GM18511 (cell line): ENCODE results near the gene XPO5.

Source experiments
- ATAC-seq: cut with Tn5 transposase; IDR thresholded peaks from one replicate; pipeline ENCODE4 v1.9.1; 2021; ENCODE audit warnings: mild to moderate bottlenecking, moderate library complexity; ENCODE audit not compliant: unreplicated experiment

Gene XPO5

GRCh38 chr6:43517505-43518357 is 58.1 kb downstream of the XPO5 start:
- no peak for ATAC-seq

GRCh38 chr6:43516697-43517504 is 58.9 kb downstream of the XPO5 start, which contains the start of the genes POLR1C and YIPF3:
POLR1C (plus strand) TSS chr6:43517089; CDS start chr6:43517110, 21 bp downstream.
YIPF3 (minus strand) TSS chr6:43516926; CDS start chr6:43516807, 119 bp downstream.
- ATAC-seq = peak; percentile 94

DNA sequence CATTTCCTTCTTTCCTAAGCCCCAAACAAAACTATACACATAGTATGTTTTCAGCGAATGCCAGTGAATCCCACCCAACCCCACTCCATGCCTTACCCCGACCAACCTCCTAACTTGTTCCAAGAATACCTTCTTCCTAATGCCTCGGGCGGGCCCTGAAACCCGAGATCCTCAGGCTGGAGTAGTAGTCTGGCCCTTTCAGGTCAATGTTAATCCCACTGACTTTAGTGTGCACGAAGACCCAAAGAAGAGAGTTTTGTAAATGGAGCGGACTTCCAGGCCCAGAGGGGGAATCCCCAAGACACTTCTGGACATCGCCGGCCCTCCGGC is 59.5 kb downstream of the XPO5 start:
- no peak for ATAC-seq

DNA sequence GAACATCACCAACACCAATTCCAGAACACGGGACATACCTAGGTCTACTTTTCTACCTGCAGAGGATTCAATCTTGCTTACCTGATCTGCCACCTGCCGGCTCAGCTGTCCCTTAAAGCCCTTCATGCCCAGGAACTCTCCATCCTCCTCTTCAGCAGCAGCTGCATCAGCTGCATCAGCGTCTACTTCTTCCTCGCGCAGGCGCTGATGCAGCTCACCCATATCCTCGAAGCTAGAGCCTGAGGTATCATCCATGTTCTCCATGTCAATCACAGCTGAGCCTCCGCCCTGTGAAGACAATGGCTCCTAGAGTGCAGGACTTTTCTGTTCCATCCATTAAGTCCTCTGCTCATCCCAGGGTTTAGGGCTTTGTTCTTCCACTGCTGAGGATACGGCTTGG is 60.0 kb downstream of the XPO5 start:
- no peak for ATAC-seq

DNA sequence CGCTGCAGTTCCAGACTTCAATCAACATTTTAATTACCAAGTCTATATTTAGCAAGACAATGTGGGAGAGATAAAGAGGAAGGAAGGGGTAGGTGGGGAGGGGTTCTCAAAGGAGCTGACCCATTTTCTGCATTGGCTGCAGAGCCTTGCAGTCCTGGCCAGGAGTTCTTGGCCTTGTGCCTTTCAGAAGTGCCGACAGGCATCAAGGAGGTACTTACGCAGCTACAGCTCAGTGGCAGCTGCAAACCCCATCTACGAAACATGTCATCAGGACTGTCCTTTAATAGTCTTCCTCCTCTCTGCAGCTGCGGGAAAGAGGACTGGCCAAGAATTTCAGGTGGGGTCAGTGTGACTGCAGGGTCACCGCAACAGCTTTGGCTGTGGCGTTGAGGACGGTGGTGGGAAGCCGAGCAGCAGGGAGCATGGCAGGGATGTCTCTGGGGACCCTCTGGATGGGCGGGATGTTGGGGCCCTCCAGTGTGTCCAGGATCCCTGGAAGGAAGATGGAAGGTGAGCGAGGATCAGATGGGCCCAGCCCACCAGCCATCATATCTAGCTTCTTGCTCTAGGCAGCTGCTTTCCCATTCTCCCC is 63.9 kb downstream of the XPO5 start:
- no peak for ATAC-seq

DNA sequence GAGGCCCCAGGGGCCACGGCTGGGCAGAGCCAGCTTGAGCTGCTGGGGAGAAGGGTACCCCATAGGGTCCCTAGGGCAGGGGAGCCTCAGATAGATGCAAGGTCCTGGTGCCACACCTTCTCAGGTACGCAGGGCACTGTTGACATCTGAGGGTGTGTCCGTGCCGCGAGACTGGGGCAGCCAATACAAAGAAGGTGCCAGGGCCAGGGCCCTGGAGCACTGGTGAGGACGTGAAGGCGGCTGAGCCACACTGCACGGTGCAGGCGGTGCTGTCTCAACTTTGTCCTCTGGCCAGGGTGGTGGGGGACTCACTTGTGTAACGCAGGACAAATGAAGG is 65.0 kb downstream of the XPO5 start:
- no peak for ATAC-seq

DNA sequence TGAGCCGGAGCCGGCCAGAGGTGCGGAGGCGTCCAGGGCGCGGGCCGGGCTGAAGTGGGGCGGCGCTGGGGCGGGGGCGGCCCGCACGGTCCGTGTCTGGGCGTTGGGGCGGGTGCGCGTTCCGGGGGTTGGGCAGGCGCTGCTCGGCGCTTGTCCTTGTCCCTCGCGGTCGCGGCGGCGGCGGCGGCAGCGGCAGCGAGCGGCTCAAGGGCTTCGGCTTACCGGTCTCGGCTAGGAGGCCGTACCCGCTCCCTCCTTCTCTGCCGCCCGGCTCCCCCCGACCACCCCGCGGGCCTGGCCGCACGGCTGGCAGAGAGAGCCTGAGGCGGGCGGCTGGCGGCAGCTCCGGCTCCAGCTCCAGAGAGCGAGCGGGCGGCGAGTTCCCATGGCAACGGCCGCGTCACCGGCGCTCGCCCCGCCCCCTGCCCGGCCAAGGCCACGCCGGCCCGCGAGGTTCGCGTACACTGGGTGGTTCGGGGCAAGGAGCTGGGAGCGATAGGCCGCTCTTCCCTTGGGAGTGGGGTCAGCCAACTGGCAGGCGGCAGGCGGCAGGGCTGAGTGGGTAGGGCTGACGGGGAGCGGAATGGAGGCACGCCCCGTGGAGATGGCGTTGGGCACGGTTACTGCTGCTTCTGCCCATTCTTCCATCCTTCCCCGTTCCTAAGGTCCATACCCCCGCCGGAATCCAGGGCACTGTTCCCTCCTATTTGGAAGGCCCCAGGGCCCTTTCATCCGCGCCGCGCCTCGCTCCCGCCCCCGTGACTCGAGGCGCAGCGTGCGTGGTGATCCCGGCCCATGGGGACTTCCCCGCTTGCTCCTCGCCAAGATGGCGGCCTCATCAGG is 65.6 kb downstream of the XPO5 start, which contains the start of gene LRRC73:
TSS of gene LRRC73 (minus strand) at position 363 of the 843 bp plus-strand sequence. CDS start 561 bp downstream, outside the sequence.
- ATAC-seq = peak; percentile 83

DNA sequence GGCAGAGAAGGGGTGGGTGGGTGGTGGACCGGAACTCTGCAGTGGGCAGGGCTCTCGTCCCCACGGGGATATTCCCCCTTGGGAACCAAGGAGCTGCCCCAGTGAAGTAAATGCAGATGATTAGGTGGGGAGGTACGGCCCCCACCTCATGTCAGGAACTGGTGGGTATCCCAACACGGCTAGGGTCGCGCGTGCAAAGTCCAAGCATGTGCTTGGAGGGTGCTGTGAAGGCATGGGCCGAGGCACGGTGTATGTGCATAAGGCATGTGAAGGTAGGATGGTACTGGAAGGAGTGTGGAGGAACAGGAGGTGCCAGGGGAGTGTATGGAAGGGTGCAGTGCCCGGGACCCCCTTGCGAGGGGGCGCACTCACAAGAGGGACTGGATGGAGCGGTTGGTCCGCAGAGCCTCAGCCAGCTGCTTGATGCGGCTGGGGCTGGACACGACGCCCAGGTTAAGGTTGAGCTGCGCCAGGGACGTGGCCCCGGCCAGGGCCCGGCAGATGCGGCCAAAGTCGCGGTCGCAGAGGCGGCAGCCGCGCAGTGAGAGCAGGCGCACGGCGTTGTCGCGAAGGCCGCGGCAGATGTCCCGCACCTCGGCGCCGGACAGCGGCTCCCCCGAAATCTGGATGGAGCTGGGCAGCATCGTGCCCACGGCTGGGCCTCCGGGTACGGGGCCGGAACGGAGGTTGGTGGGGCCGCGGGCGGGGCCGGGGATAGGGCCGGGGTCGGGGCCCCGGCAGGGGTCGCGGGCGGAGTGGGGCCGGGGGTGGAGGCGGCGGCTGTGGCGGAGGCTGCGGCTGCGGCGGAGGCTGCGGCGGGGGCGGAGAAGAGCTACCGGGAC is 66.5 kb downstream of the XPO5 start:
- ATAC-seq = peak; percentile 17

DNA sequence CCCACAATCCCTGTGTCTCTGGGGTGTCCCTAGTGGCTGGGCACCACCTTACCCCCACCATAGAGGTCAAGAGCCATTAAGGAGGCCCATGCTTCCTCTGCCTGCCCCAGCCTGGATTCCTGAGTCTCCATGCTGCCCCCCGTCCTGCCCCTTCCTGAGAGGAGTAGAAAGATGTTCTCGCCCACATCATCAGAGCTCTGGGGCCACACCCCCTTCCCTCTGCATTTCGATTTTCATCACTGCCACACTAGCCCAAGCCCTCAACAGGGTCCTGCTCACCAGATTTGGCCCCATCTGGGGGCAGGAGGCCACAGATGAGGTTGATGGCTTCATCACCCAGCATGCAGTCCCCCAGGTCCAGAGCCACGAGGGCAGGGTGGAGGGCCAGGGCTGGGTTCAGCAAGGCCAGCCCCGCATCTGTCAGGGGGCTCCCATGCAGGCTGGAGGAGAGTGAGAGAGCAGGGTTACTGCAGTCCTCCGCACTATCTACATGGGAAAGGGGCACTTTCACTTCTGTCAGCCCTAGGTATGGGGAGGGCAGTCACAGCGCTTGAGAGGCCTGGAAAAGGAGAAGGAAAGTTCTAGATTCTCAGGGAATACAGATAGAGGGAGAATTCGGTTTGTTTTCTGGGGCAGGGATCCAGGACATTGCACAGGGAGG is 67.2 kb downstream of the XPO5 start:
- ATAC-seq = no peak

DNA sequence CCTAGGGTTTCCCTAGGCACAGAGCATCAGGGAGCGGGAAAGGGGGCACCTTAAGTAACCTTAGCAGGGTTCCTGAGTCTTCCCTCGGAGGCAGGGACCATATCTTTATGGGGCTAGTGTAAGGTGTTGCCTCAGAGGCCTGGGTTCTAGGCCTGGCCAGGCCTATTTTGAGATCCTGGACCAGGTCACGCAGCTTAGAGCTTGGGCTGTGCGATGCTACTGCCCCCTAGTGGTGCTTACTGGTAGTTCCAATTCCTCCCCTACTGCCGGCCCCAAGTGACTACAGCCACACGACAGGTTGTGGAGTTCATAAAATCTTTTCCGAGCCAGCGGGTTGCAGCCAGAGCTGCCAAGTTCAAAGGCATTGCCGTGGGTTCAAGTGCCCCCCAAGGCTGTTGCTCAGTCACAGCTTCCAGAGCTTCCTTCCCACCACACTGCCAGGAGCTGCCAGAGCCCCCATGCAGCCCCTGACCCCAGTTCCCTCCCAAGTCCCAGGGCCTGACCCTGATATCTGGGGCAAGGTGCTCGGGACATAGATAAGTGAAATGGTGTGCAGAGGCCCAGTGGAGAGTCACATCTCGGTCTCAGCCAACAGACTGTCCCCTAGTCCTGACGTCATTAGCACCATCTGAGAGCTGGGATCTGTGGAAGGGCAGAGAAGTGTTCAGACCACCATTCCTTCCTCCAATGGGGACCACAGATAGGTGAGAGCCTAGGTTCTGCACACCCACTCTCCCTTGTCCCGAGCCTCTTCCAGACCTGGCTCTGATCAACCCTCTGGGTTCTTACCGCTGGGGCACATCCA is 69.0 kb downstream of the XPO5 start:
- peak; percentile 62 for ATAC-seq

GRCh38 chr6:43506171-43506570 is 69.7 kb downstream of the XPO5 start:
- no peak for ATAC-seq

DNA sequence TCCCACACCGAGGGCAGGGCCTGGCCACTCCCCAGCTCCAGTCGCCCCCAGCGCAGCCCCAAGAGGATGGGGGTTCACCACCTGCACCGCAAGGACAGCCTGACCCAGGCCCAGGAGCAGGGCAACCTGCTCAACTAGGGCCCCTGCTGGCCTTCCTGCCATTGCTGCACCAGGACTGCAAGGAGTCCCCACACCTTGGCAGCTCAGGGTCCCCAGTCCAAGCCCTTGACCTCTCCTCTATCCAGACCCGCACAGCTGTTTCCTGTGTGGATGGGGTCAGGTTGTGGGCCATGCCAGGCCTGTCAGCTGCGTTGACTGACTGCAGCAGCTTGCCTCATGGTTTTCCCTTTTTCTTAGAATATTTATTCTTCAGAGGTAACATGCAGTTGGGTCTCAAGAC is 70.1 kb downstream of the XPO5 start:
- ATAC-seq = no peak

DNA sequence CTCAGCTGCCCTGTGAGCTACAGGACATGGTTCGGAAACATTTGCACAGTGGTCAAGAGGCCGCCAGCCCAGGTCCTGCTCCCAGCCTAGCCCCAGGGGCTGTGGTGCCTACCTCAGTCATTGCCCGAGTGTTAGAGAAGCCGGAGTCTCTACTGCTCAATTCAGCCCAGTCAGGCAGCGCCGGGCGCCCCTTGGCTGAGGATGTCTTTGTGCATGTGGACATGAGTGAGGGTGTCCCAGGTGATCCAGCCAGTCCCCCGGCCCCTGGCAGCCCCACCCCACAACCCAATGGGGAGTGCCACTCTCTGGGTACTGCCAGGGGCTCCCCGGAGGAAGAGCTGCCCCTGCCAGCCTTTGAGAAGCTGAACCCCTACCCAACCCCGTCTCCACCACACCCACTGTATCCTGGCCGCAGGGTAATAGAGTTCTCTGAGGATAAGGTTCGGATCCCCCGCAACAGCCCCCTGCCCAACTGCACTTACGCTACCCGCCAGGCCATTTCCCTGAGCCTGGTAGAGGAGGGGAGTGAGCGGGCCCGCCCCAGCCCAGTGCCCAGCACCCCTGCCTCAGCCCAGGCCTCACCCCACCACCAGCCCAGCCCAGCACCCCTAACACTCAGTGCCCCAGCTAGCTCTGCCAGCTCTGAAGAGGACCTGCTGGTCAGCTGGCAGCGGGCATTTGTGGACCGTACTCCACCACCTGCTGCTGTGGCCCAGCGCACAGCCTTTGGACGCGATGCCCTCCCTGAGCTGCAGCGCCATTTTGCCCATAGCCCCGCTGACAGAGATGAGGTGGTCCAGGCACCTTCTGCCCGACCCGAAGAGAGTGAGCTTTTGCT is 70.9 kb downstream of the XPO5 start:
- ATAC-seq = no peak

GRCh38 chr6:43503443-43503842 is 72.4 kb downstream of the XPO5 start:
- ATAC-seq = no peak

DNA sequence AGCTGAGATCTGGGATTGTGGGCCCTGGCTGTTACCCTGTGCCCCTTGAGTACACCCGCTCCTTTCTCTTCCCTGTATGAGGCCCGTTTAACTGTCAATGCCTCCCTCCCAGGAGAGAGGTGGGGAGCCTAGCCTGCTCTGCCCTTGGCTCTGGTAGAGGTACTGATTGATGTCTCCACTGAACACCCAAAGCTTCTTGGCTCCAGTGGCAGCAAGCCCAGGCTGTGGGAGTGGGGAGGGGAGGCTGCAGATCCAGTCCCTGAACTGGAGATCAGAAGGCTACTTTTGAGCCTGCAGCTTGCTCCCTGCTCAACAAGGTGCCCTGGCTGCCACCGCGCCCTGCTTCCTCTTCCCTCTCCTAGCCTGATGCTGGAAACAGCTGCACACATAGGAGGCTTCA is 73.2 kb downstream of the XPO5 start:
- ATAC-seq = no peak

- no peak for ATAC-seq
These were observed 74.9 kb downstream of the XPO5 start for GRCh38 chr6:43500921-43501320.

DNA sequence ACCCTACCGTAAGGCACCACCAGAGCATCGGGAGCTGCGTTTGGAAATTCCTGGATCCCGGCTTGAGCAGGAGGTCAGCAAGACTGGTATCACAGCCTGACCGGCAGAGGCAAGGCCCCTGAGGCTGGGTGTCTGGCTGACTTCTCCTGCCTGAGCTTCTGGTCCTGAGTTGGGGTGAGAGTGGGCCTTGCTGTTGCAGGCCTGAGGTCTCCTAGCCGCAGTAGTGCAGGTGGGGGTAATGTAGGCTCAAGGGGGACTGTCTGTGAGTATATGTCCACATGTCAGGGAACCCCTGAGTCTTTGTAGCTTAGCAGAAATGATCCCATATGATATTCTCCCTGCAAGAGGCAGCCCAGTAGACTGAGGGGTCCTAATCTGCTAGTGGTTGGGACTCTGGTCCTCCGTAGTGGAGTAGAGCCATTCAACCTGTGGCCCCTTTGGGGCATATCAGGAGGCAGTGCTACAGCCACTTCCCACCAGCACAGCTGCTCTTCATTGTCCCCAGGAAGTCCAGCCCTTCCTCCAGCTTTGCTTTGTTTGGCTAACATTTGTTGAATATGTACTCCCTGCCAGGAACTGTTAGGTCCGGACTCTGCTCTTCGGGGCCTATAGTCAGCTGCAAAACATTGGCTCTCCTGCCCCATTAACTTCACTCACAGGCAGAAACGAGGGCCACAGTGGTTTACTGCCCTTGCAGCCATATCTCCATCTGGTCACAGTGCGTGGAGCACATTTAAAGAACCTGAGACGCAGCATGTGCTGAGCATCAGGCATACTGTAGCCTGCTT is 76.6 kb downstream of the XPO5 start:
- no peak for ATAC-seq
